Measurements from ENCODE around the gene CLEC16A.

Gene CLEC16A

DNA sequence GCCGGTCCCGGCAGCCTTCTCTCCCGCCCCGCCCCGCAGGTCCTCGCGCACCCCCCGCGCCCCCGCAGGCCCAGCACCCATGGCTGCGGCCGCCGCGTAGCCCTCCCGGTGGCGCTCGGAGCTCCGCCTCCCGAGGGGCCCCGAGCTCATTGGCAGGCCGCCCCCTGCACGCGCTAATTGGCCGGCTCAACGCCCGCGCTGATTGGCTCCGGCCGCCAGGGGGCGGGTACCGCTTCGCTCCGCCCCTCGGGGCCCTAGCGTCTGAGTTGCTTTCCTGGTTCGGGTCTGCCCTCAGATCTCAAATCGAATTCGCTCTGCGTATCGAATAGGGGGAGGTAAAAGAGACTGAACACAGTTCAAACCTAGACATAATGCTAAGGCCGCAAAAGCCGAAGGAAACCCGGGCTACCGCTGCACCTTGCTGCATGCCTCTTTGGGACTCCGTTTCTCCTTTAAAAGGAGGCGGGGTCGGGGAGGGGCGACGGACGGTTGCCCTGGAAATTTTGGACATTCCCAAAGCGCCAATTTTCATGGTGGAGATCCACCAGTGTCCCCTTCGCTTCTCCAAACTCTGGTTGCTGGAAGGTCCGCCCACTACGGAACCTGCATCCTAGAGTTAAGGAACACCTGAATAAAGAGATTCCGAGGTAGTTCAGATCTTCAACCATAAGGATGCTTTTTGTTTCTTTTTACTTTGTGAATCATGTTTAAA, 1.9 kb upstream of the CLEC16A start, which contains the start of gene DEXI:
Gene DEXI (minus strand): TSS at position 117 of the 712 bp plus-strand sequence. CDS start 463 bp downstream, outside the sequence.
- peak within 1 kb of the TSS; percentile 88 for H3K4me3 ChIP-seq (ENCODE audit: low read depth, low read length)
- DNase-seq (ENCODE audit: low read depth) = peak; percentile 63
- TF ChIP-seq, protein P1, sequence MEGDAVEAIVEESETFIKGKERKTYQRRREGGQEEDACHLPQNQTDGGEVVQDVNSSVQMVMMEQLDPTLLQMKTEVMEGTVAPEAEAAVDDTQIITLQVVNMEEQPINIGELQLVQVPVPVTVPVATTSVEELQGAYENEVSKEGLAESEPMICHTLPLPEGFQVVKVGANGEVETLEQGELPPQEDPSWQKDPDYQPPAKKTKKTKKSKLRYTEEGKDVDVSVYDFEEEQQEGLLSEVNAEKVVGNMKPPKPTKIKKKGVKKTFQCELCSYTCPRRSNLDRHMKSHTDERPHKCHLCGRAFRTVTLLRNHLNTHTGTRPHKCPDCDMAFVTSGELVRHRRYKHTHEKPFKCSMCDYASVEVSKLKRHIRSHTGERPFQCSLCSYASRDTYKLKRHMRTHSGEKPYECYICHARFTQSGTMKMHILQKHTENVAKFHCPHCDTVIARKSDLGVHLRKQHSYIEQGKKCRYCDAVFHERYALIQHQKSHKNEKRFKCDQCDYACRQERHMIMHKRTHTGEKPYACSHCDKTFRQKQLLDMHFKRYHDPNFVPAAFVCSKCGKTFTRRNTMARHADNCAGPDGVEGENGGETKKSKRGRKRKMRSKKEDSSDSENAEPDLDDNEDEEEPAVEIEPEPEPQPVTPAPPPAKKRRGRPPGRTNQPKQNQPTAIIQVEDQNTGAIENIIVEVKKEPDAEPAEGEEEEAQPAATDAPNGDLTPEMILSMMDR (IDR thresholded peaks at IDR 0.05; ENCODE audit: low read depth, low read length, missing control alignments) = no peak

- DNase-seq (ENCODE audit: low read depth) = no peak
- no peak overlapping the region for H3K4me3 ChIP-seq (ENCODE audit: low read depth, low read length)
Measured at GRCh38 chr16:10943064-10943353, 1.4 kb upstream of the CLEC16A start.

DNA sequence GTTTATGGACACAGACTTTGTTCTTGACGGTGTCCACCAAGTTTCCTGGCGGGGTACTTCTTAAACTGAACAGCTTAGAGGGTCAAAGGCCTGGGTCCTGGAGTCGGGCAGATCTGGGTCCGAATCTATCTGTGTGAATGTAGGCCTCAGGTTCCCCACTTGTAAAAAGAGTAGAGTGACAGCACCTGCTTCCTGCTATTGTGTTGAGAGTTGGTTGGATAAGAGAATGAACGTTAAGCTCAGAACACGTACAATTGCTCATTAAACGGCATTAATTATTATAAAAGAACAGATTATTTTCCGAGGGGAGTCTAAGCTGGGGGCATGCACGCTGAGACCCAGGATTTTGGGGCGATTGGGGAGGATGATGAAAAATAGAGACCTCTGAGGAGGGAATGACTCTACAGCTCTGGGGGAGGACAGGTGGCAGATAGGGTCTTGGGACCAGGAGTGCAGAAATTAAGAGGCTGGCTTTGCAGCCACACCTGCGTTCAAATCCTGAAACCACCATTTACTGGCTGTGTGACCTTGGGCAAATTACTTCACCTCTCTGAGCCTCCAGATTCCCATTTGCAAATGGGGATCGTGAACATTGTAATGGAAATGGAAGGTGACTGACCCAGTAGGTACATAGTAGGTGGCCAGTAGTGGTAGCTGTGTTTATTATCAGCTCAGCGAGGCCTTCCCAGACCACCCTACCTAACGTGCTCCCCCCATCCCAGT, 862 bp downstream of the CLEC16A start:
- TF ChIP-seq, protein P1 (IDR thresholded peaks at IDR 0.05; ENCODE audit: low read depth, low read length, missing control alignments) = no peak
- DNase-seq (ENCODE audit: low read depth) = no peak
- H3K4me3 ChIP-seq (ENCODE audit: low read depth, low read length) = peak overlapping the region; percentile 83

More at GRCh38 chr16:10943064-10943353, 1.4 kb upstream of the CLEC16A start:
- TF ChIP-seq, protein P1 (IDR thresholded peaks at IDR 0.05; ENCODE audit: low read depth, low read length, missing control alignments) = no peak

DNA sequence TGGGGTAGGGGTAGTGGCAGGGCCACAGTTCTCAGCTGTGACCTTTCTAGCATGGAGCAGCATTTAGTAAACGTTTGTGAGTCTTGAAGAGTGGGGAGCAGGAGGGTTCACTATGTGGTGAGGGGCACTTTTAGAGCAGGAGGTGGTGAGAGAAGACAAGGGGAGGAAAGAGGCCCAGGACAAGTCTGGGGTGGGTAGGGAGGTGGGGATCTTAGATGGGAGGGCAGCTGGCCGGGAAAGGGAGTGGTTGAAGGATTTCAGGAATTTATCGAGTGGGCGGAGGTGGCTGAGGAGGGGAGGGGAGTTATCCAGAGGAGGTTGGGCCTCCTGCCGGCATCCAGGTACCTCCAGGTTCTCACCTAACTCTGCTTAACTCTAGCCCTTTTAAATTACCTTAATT, 1.9 kb downstream of the CLEC16A start:
- H3K4me3 ChIP-seq (ENCODE audit: low read depth, low read length) = no peak overlapping the region
- no peak for DNase-seq (ENCODE audit: low read depth)
- TF ChIP-seq, protein P1 (IDR thresholded peaks at IDR 0.05; ENCODE audit: low read depth, low read length, missing control alignments) = no peak

GRCh38 chr16:10947211-10947787, 2.9 kb downstream of the CLEC16A start:
- DNase-seq (ENCODE audit: low read depth) = no peak
- TF ChIP-seq, protein P1 (IDR thresholded peaks at IDR 0.05; ENCODE audit: low read depth, low read length, missing control alignments) = no peak
- H3K4me3 ChIP-seq (ENCODE audit: low read depth, low read length) = no peak overlapping the region

GRCh38 chr16:10949424-10949970, 5.1 kb downstream of the CLEC16A start:
- H3K4me3 ChIP-seq (ENCODE audit: low read depth, low read length) = no peak overlapping the region
- TF ChIP-seq, protein P1 (IDR thresholded peaks at IDR 0.05; ENCODE audit: low read depth, low read length, missing control alignments) = peak; percentile 52
- DNase-seq (ENCODE audit: low read depth) = peak; percentile 66
